Measurements from ENCODE around the gene MYO3B.

MYO3B gene

GRCh38 chr2:170330881-170331280 is 152.9 kb downstream of the MYO3B start:
- H3K27ac ChIP-seq: no peak overlapping the region
- TF ChIP-seq CTCF (IDR thresholded peaks at IDR 0.05): no peak
- H3K4me3 ChIP-seq: no peak overlapping the region
- no peak for DNase-seq (ENCODE audit: low spot score)

- no peak overlapping the region for H3K4me3 ChIP-seq
- H3K27ac ChIP-seq: no peak overlapping the region
- TF ChIP-seq CTCF (IDR thresholded peaks at IDR 0.05): no peak
- no peak for DNase-seq (ENCODE audit: low spot score)
Observed at GRCh38 chr2:170332676-170333402, 154.9 kb downstream of the MYO3B start.

- no peak overlapping the region for H3K27ac ChIP-seq
- TF ChIP-seq CTCF (IDR thresholded peaks at IDR 0.05): no peak
- no peak for DNase-seq (ENCODE audit: low spot score)
- H3K4me3 ChIP-seq: no peak overlapping the region
Observed at GRCh38 chr2:170335351-170335750, 157.4 kb downstream of the MYO3B start.

GRCh38 chr2:170336408-170336807 is 158.5 kb downstream of the MYO3B start:
- H3K27ac ChIP-seq: no peak overlapping the region
- no peak overlapping the region for H3K4me3 ChIP-seq
- no peak for TF ChIP-seq CTCF (IDR thresholded peaks at IDR 0.05)
- no peak for DNase-seq (ENCODE audit: low spot score)

- no peak for TF ChIP-seq CTCF (IDR thresholded peaks at IDR 0.05)
- Histone ChIP-seq H3K27ac (no peak overlapping the region), H3K4me3 (no peak overlapping the region)
- DNase-seq (ENCODE audit: low spot score): no peak
Observed at GRCh38 chr2:170336916-170337315, 159.0 kb downstream of the MYO3B start.

GRCh38 chr2:170339322-170339721 is 161.4 kb downstream of the MYO3B start:
- H3K4me3 ChIP-seq: no peak overlapping the region
- TF ChIP-seq CTCF (IDR thresholded peaks at IDR 0.05): no peak
- no peak overlapping the region for H3K27ac ChIP-seq
- DNase-seq (ENCODE audit: low spot score): no peak

Measured in coronary artery (tissue), 2 donors.